Activated B cell treated with CpG ODN at 0.5 μM for 24 hours (primary cell): ENCODE measurements around the gene HHIPL1. TPM values are rescaled to one million over a fixed set of nuclear protein-coding genes. Genes with fewer than 3 reads are reported as not detected.

ENCODE experiments used
- ATAC-seq: fragments of 200-7000 bp; cut with Tn5 transposase; one replicate; pipeline ENCODE4 v1.10.0; 2021; ENCODE audit warnings: low read depth, mild to moderate bottlenecking, moderate library complexity
- CTCF ChIA-PET: fragments of 350-600 bp; sonication (Branson Sonifier 250); formaldehyde crosslinking; loops from one replicate; lab custom pipeline; 2021; ENCODE audit warnings: antibody characterized with exemption; lab: Charles Lee
- POLR2A ChIA-PET: fragments of 350-600 bp; sonication (Branson Sonifier 250); formaldehyde crosslinking; loops from one replicate; lab custom pipeline; 2021; ENCODE audit warnings: antibody characterized with exemption; lab: Charles Lee
- DNase-seq: peaks from one replicate; pipeline ENCODE4 v3.0.0; 2022
- H3K27ac Mint-ChIP-seq: one replicate; pipeline ENCODE4 v1.8.0; 2020; ENCODE audit warnings: mixed read lengths
- H3K27me3 Mint-ChIP-seq: one replicate; pipeline ENCODE4 v1.8.0; 2021; ENCODE audit warnings: mixed read lengths
- H3K36me3 Mint-ChIP-seq: one replicate; pipeline ENCODE4 v1.8.0; 2021; ENCODE audit warnings: low read depth, mixed read lengths
- H3K4me1 Mint-ChIP-seq: one replicate; pipeline ENCODE4 v1.8.0; 2021; ENCODE audit warnings: mixed read lengths
- H3K4me3 Mint-ChIP-seq: one replicate; pipeline ENCODE4 v1.8.0; 2020; ENCODE audit warnings: mild to moderate bottlenecking, mixed read lengths
- H3K9me3 Mint-ChIP-seq: one replicate; pipeline ENCODE4 v1.8.0; 2020; ENCODE audit warnings: mixed read lengths
- CTCF ChIP-seq: fragments of 200-600 bp; IDR thresholded peaks from one replicate; pipeline ENCODE4 v1.8.0; 2022; ENCODE audit warnings: antibody characterized with exemption, mild to moderate bottlenecking
- intact Hi-C: fragments of 100-400 bp; cut with micrococcal nuclease; formaldehyde crosslinking; loops from one replicate; pipeline ENCODE4 v1.15.1; 2024
- total RNA-seq: library from RNA; stranded (reverse); gene quantifications from 2 replicates; pipeline ENCODE4 v1.2.3, GENCODE V29; 2022

HHIPL1 gene
- total RNA-seq, 1 donor from 2014 or later: not detected

DNA sequence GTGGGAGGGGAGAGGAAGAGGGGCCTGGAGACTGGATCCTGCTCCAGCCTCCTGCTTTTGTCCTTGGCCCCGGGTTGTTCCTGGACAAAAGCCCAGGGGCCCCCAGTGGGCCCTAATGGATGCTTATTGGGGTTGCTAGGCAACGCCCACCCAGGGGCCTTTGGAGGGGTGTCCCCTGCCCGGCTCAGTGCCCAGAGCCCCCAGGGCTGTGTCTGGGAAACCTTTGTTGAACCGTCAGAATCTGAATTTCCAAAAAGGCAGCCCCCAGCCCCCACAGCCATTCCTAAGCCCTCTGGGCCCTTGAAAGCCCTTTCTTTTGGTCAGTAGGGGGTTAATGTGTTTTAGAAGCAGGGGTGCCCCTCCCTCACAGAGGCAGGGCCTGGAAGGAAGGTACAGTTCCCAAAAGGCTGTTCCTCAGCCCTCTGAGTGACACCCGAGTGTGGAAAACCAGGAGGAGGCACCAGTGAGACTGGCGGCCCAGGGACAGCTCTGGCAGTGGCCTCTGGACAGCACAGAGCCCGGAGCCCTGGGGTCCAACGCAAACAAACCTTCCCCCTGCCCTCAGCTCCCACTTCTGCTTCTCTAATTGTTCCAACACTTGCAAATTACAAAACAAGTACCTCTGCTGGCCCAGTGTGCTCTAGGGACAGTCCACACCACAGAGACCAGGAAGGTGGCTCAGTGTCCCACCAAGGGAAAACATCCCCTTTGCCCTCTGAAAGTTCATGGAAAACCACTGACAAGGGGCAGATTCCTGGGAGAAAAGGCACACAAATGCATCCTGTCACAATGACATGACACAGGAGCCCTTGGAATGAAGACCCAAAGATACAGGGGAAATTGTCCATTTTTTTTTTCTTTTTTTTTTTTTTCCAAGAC is 19.4 kb downstream of the HHIPL1 start:
- no peak for TF ChIP-seq CTCF
- Mint-ChIP-seq H3K27me3 (peaks cover 31% of the 10 kb centered on the region), H3K36me3 (no peaks in the 10 kb centered on the region), H3K27ac (no peak overlapping the region), H3K4me1 (peaks cover 11% of the 10 kb centered on the region), H3K9me3 (no peaks in the 10 kb centered on the region), H3K4me3 (no peak overlapping the region)
- ChIA-PET POLR2A (no interaction called here), CTCF (no interaction called here)
- DNase-seq (no peak), ATAC-seq (no peak)
- intact Hi-C loops: no loop called here

- no peak for DNase-seq
- ChIA-PET POLR2A (no interaction called here), CTCF (no interaction called here)
- no peak for ATAC-seq
- no peaks in the 10 kb centered on the region for H3K36me3 Mint-ChIP-seq
- no peaks in the 10 kb centered on the region for H3K9me3 Mint-ChIP-seq
- H3K4me1 Mint-ChIP-seq: peaks cover 11% of the 10 kb centered on the region
- no peak overlapping the region for H3K4me3 Mint-ChIP-seq
- no peak for TF ChIP-seq CTCF
- intact Hi-C loops: no loop called here
- H3K27me3 Mint-ChIP-seq: peaks cover 31% of the 10 kb centered on the region
- H3K27ac Mint-ChIP-seq: no peak overlapping the region
Observed at GRCh38 chr14:99664937-99665273, 20.0 kb downstream of the HHIPL1 start.

GRCh38 chr14:99666533-99666932 is 21.6 kb downstream of the HHIPL1 start:
- ATAC-seq: no peak
- H3K27ac Mint-ChIP-seq: no peak overlapping the region
- peaks cover 9% of the 10 kb centered on the region for H3K4me1 Mint-ChIP-seq
- H3K36me3 Mint-ChIP-seq: no peaks in the 10 kb centered on the region
- intact Hi-C loops: no loop called here
- TF ChIP-seq CTCF: no peak
- POLR2A ChIA-PET: no interaction called here
- peaks cover 25% of the 10 kb centered on the region for H3K27me3 Mint-ChIP-seq
- CTCF ChIA-PET: no interaction called here
- DNase-seq: no peak
- no peak overlapping the region for H3K4me3 Mint-ChIP-seq
- no peaks in the 10 kb centered on the region for H3K9me3 Mint-ChIP-seq

DNA sequence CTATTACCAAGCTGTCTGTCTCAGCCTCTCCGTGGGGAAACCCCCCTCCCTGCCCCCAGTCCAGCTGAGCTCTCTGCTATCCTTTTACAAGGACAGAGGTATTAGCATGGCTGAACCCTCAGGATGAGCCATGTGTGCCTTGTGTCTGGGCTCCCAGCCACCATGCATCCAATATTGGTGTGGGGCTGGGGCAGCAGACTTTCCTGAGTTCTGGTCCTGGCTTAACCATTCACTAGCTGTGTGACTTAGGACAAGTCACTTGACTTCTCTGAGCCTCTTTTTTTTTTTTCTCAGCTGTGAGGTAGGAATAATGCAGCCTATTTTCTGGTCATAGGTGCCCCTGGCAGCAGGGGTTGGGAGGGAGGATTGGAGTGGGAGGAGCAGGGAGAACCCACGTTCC is 22.1 kb downstream of the HHIPL1 start:
- CTCF ChIA-PET: no interaction called here
- no peak overlapping the region for H3K27ac Mint-ChIP-seq
- no peaks in the 10 kb centered on the region for H3K9me3 Mint-ChIP-seq
- intact Hi-C loops: no loop called here
- H3K4me1 Mint-ChIP-seq: peaks cover 9% of the 10 kb centered on the region
- no peak for ATAC-seq
- POLR2A ChIA-PET: no interaction called here
- TF ChIP-seq CTCF: no peak
- no peak overlapping the region for H3K4me3 Mint-ChIP-seq
- H3K36me3 Mint-ChIP-seq: no peaks in the 10 kb centered on the region
- peaks cover 26% of the 10 kb centered on the region for H3K27me3 Mint-ChIP-seq
- no peak for DNase-seq

- no peak for TF ChIP-seq CTCF
- Mint-ChIP-seq H3K27ac (no peak overlapping the region), H3K36me3 (no peaks in the 10 kb centered on the region), H3K4me1 (peaks cover 14% of the 10 kb centered on the region), H3K4me3 (no peak overlapping the region), H3K9me3 (no peaks in the 10 kb centered on the region), H3K27me3 (peaks cover 24% of the 10 kb centered on the region)
- ChIA-PET POLR2A (no interaction called here), CTCF (no interaction called here)
- DNase-seq (no peak), ATAC-seq (no peak)
- intact Hi-C loops: no loop called here
Observed at GRCh38 chr14:99667821-99668220, 22.9 kb downstream of the HHIPL1 start.
